Karpas-422 (cell line): ENCODE data around the gene DIAPH1. TPM values are rescaled to one million over a fixed set of nuclear protein-coding genes. Genes with fewer than 3 reads are reported as not detected.

Experiments used
- DNase-seq: peaks from one replicate; pipeline ENCODE4 v3.0.0-alpha.2; 2015
- H2AFZ ChIP-seq: fragments of 200-600 bp; sonication (generic); 2 replicates; pipeline ENCODE4 v1.6.1; 2014; ENCODE audit warnings: antibody characterized with exemption, low read length, mixed read lengths
- H3K27ac ChIP-seq: fragments of 200-600 bp; sonication (generic); 2 replicates; pipeline ENCODE4 v1.5.1; 2014; ENCODE audit warnings: mild to moderate bottlenecking, low read length, moderate library complexity
- H3K27me3 ChIP-seq: fragments of 200-600 bp; sonication (generic); 2 replicates; pipeline ENCODE4 v1.6.1; 2014; ENCODE audit warnings: low read length, mixed read lengths
- H3K36me3 ChIP-seq: fragments of 200-600 bp; sonication (generic); 2 replicates; pipeline ENCODE4 v1.6.1; 2014; ENCODE audit warnings: low read length, mixed read lengths; ENCODE audit not compliant: insufficient read depth
- H3K4me1 ChIP-seq: fragments of 200-600 bp; sonication (generic); 2 replicates; pipeline ENCODE4 v1.6.1; 2014; ENCODE audit warnings: mild to moderate bottlenecking, low read length, mixed read lengths
- H3K4me2 ChIP-seq: fragments of 200-600 bp; sonication (generic); 2 replicates; pipeline ENCODE4 v1.6.1; 2014; ENCODE audit warnings: low read length, low read depth, mild to moderate bottlenecking; ENCODE audit not compliant: poor library complexity, severe bottlenecking
- H3K4me3 ChIP-seq: fragments of 200-600 bp; sonication (generic); 2 replicates; pipeline ENCODE4 v1.5.1; 2014; ENCODE audit warnings: mild to moderate bottlenecking, antibody characterized with exemption, low read length, mixed read lengths
- H3K79me2 ChIP-seq: fragments of 200-600 bp; sonication (generic); 2 replicates; pipeline ENCODE4 v1.6.1; 2014; ENCODE audit warnings: mild to moderate bottlenecking, low read length, mixed read lengths
- H3K9ac ChIP-seq: fragments of 200-600 bp; sonication (generic); 2 replicates; pipeline ENCODE4 v1.6.0; 2014; ENCODE audit warnings: low read length
- H3K9me2 ChIP-seq: fragments of 200-600 bp; sonication (generic), shearing (Covaris generic); replicated peaks from 2 replicates; pipeline ENCODE4 v1.6.0; 2014; ENCODE audit warnings: mild to moderate bottlenecking, low read length, moderate library complexity; ENCODE audit not compliant: insufficient read depth
- H3K9me3 ChIP-seq: fragments of 300-700, 200-600 bp; sonication (generic); 2 replicates; pipeline ENCODE4 v1.6.1; 2014; ENCODE audit warnings: low read length, mixed read lengths
- H4K20me1 ChIP-seq: fragments of 200-600 bp; sonication (generic); 2 replicates; pipeline ENCODE4 v1.6.1; 2014; ENCODE audit warnings: mild to moderate bottlenecking, antibody characterized with exemption, low read length, low read depth; ENCODE audit not compliant: insufficient read depth
- total RNA-seq: library from RNA; depleted of rRNA; stranded (reverse); fragments of >200 nt; shearing (Covaris generic); gene quantifications from 2 replicates; pipeline ENCODE4 v1.2.3, GENCODE V29; 2014; ENCODE audit warnings: low replicate concordance

Gene DIAPH1
- total RNA-seq, 1 experiment from 2014 or later = 181 TPM

DNA sequence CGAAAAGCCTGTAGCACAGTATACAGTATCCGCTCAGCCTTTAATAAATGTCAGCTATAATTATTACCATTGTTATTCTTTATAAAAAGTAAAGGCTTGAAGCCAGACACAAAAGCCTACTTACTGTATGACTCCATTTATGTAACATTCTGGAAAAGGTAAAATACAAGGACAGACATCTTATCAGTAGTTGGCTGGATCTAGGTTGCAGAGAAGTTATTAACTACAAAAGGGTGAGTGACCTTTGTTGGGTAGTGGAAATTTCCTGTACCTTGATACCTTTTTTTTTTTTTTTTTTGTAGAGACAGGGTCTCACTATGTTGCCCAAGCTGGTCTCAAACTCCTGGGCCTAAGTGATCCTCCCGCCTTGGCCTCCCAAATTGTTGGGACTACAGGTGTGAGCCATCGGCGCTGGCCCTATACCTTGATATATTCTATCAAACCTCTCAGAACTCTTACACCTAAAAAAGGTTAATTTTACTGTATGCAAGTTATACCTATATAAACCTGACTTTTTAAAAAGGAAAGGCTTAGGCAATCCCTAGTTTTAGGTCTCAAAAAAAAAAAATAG lies 11.9 kb upstream of the DIAPH1 start:
- no peak for DNase-seq
- peaks cover 26% of the 10 kb centered on the region for H4K20me1 ChIP-seq
- H3K79me2 ChIP-seq = peaks cover 69% of the 10 kb centered on the region
- no peaks in the 10 kb centered on the region for H3K9me2 ChIP-seq
- H3K9me3 ChIP-seq = no peaks in the 10 kb centered on the region
- H3K4me1 ChIP-seq = peaks cover 18% of the 10 kb centered on the region
- peaks cover 59% of the 10 kb centered on the region; the same call in 1 of the 2 replicates for H3K36me3 ChIP-seq
- no peak overlapping the region for H3K27ac ChIP-seq
- no peaks in the 10 kb centered on the region for H3K27me3 ChIP-seq
- H3K9ac ChIP-seq = no peak overlapping the region
- no peak overlapping the region for H2AFZ ChIP-seq
- H3K4me2 ChIP-seq = no peak overlapping the region
- no peak overlapping the region for H3K4me3 ChIP-seq

GRCh38 chr5:141628175-141628788 lies 9.5 kb upstream of the DIAPH1 start:
- H3K27me3 ChIP-seq = no peaks in the 10 kb centered on the region

DNA sequence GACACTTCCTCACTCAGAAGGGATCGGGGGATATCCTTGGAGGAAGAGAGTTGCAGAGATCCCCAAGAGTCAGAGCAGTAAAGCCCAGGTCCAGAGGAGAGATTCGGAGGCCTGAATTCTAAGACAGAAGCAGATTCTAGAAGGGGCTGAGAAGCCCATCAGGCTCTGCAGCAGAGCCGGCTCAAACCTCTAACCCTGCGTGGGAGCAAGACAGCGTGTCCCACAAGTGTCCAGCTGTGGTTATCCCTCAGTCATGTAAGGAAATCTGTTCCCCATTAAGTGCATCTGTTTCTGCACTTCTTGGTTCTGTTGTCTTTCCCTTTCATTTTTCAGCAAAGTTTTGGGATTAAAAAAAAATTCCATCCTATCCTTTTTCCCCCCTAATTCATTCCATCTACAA lies 4.8 kb upstream of the DIAPH1 start:
- Histone ChIP-seq H3K9me3 (no peaks in the 10 kb centered on the region), H3K27me3 (no peaks in the 10 kb centered on the region), H2AFZ (no peak overlapping the region), H3K9me2 (no peaks in the 10 kb centered on the region), H3K36me3 (peaks cover 38% of the 10 kb centered on the region; the same call in 1 of the 2 replicates), H3K4me2 (no peak overlapping the region), H3K4me3 (no peak overlapping the region), H3K9ac (peak overlapping the region; percentile 39), H3K27ac (peak overlapping the region; percentile 54; the same call in 1 of the 2 replicates), H3K79me2 (peaks cover 5% of the 10 kb centered on the region), H4K20me1 (no peaks in the 10 kb centered on the region), H3K4me1 (peaks cover 10% of the 10 kb centered on the region)
- DNase-seq = no peak

More at GRCh38 chr5:141628175-141628788, 9.5 kb upstream of the DIAPH1 start:
- Histone ChIP-seq H3K9ac (no peak overlapping the region), H3K27ac (no peak overlapping the region), H3K36me3 (peaks cover 59% of the 10 kb centered on the region; the same call in 1 of the 2 replicates), H3K4me1 (peaks cover 5% of the 10 kb centered on the region), H3K9me2 (no peaks in the 10 kb centered on the region), H3K4me3 (no peak overlapping the region), H3K79me2 (peaks cover 50% of the 10 kb centered on the region), H2AFZ (no peak overlapping the region), H3K4me2 (no peak overlapping the region), H3K9me3 (no peaks in the 10 kb centered on the region), H4K20me1 (0 out of 2 replicates have a peak, but pooled peaks cover 10% of the 10 kb centered on the region)
- no peak for DNase-seq

DNA sequence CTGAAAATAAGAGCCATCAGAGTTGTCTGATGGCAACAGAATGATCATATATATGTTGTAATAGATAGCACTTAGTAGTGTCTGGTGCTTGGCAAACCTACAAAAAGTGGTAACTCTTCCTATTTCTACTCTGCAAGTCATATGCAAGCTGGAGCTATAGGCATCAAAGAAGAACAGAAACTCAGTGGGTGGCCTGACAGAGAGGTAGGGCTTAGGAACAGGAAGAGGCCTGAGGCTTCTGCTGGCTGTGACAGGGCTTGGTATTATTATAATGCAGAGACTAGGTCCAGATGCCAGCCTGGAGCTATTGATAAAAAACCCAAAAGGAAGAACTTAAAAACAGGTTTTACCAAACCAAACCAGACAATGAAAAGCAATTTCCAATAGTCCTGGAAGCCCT lies 4.4 kb upstream of the DIAPH1 start:
- peak overlapping the region; percentile 54; the same call in 1 of the 2 replicates for H3K27ac ChIP-seq
- H3K4me2 ChIP-seq = no peak overlapping the region
- no peak overlapping the region for H3K4me3 ChIP-seq
- no peaks in the 10 kb centered on the region for H3K9me3 ChIP-seq
- H3K9ac ChIP-seq = peak overlapping the region; percentile 39
- H3K36me3 ChIP-seq = peaks cover 34% of the 10 kb centered on the region; the same call in 1 of the 2 replicates
- H3K9me2 ChIP-seq = no peaks in the 10 kb centered on the region
- no peak overlapping the region for H2AFZ ChIP-seq
- H4K20me1 ChIP-seq = no peaks in the 10 kb centered on the region
- no peaks in the 10 kb centered on the region for H3K27me3 ChIP-seq
- H3K4me1 ChIP-seq = peaks cover 10% of the 10 kb centered on the region
- peaks cover 9% of the 10 kb centered on the region for H3K79me2 ChIP-seq
- peak; percentile 51 for DNase-seq

DNA sequence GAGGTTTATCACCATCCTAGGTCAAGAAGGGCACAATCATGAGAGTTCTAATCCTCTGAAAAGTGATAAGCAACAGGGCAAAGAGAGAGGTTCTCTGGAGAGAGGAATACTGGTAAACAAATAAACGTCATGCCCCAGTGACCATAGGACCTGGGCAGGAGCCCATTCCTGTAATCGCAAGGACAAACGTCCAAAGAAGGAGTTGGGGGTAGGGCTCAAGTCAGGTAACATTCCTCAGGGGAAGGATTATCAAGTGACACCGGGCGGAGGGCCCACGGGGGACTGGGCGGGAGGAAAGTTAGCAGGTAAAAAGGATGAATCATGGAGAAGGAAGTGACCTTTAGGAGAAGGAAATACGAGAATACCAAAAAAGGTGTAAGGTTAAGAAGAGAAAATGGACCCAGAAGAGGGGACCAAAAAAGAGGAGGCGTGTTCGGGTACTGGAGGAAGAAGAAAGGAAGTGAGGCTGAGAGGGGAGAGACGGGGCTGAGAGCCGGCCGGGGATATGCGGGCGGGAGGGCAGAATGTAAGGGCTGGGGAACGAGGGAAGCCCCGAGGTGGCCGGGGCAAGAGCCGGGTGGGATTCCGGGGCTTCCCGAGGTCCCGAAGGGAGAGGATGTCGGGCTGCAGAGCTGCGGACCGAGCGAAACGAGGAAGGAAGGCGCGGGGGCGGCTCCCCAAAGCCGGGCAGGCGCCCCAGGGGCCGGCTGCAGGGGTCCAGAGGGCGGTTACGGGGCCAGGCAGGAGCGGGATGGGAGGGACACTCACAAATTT lies 583 bp downstream of the DIAPH1 start:
- Histone ChIP-seq H3K4me3 (peak overlapping the region; percentile 71), H4K20me1 (peaks cover 3% of the 10 kb centered on the region; the same call in 1 of the 2 replicates), H3K79me2 (peaks cover 50% of the 10 kb centered on the region), H3K9me3 (no peaks in the 10 kb centered on the region), H3K4me2 (peak overlapping the region; percentile 87), H3K27me3 (no peaks in the 10 kb centered on the region), H3K4me1 (peaks cover 47% of the 10 kb centered on the region), H2AFZ (no peak overlapping the region), H3K9ac (peak overlapping the region; percentile 84), H3K27ac (peak overlapping the region; percentile 76), H3K36me3 (peaks cover 21% of the 10 kb centered on the region; the same call in 1 of the 2 replicates), H3K9me2 (no peaks in the 10 kb centered on the region)
- DNase-seq = peak; percentile 81

- H3K4me1 ChIP-seq = peaks cover 53% of the 10 kb centered on the region
- peaks cover 3% of the 10 kb centered on the region; the same call in 1 of the 2 replicates for H4K20me1 ChIP-seq
- H3K4me2 ChIP-seq = peak overlapping the region; percentile 87
- H3K79me2 ChIP-seq = peaks cover 56% of the 10 kb centered on the region
- H3K9me3 ChIP-seq = no peaks in the 10 kb centered on the region
- no peaks in the 10 kb centered on the region for H3K27me3 ChIP-seq
- H2AFZ ChIP-seq = no peak overlapping the region
- H3K36me3 ChIP-seq = peaks cover 27% of the 10 kb centered on the region; the same call in 1 of the 2 replicates
- H3K9ac ChIP-seq = peak overlapping the region; percentile 84
- H3K27ac ChIP-seq = peak overlapping the region; percentile 76
- H3K4me3 ChIP-seq = peak overlapping the region; percentile 71
- DNase-seq = peak; percentile 53
- no peaks in the 10 kb centered on the region for H3K9me2 ChIP-seq
Measured at GRCh38 chr5:141617682-141618029, 1.1 kb downstream of the DIAPH1 start.

GRCh38 chr5:141617128-141617527 lies 1.7 kb downstream of the DIAPH1 start:
- H3K9ac ChIP-seq = peak overlapping the region; percentile 84
- H2AFZ ChIP-seq = no peak overlapping the region
- no peaks in the 10 kb centered on the region for H3K9me2 ChIP-seq
- H3K9me3 ChIP-seq = no peaks in the 10 kb centered on the region
- peak overlapping the region; percentile 76 for H3K27ac ChIP-seq
- H3K4me2 ChIP-seq = peak overlapping the region; percentile 87
- peaks cover 61% of the 10 kb centered on the region for H3K79me2 ChIP-seq
- peak; percentile 44 for DNase-seq
- H3K36me3 ChIP-seq = peaks cover 32% of the 10 kb centered on the region; the same call in 1 of the 2 replicates
- peaks cover 57% of the 10 kb centered on the region for H3K4me1 ChIP-seq
- H3K4me3 ChIP-seq = peak overlapping the region; percentile 71
- peaks cover 3% of the 10 kb centered on the region; the same call in 1 of the 2 replicates for H4K20me1 ChIP-seq
- no peaks in the 10 kb centered on the region for H3K27me3 ChIP-seq
